ENCODE data around the gene LAMTOR2. TPM values are rescaled to one million over a fixed set of nuclear protein-coding genes. Genes with fewer than 3 reads are reported as not detected.

The LAMTOR2 gene
- total and polyA plus RNA-seq, 2 of the 8 experiments (the other 6 are each of a cell fraction or from before 2014, with no cell fraction given): 54.7 to 122 TPM

DNA sequence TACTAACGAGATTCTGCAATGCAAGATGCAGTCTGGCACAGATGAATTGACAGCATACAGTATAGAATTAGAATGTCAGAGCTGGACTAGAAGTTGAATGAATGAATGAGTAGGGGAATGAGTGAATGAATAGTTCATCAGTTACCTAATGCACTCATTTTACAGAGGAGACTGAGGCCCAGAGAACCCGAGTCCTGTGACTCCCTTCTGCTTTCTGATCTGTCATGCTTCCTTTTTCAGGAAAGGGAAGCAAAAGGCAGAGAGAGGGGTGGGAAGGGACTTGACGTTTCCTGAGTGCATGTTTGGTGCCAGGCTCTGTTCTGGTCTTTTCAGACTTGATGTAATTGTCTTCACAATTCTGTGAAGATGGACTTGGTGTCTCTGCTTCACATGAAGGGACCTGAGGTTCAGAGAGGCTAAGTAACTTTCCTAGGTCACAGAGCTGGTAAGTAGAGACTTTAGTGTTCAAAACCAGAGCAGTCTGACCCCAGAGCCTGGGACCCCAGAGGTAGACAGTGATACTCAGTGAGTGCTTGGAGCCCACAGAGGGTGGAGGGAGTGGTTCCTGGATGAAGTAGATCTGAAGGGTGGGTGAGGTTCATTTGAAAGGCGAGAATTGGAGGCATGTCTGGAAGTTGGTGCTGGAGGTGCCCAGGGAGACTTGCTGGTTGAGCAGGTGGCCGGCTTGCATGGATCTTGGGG, 35.7 kb downstream of the LAMTOR2 start:
- H3K4ac ChIP-seq (replicated peaks; ENCODE audit: insufficient read length, low read depth, low read length): no peak overlapping the region
- DNase-seq (ENCODE audit: low read depth in 1 of 2, low spot score in 2 of 2): no peak
- POLR2A ChIA-PET (ENCODE audit: partially characterized antibody): interaction anchor here (0.7 to 29.6 kb wide), 6 partner anchors 10 to 35 kb away, joined by 3 to 763 read pairs (median 4); partner anchors contain the start of gene LMNA
- no peak for TF ChIP-seq CHD2 (IDR thresholded peaks at IDR 0.05; ENCODE audit: low read length)
- TF ChIP-seq POLR2AphosphoS5 (IDR thresholded peaks at IDR 0.05; ENCODE audit: low read depth, low read length): no peak
- TF ChIP-seq CBX5 (IDR thresholded peaks at IDR 0.05; ENCODE audit: low read depth, low read length): no peak
- TF ChIP-seq JUN (IDR thresholded peaks at IDR 0.05; ENCODE audit: low read depth, low read length): no peak
- no peak for TF ChIP-seq SAP30 (IDR thresholded peaks at IDR 0.05; ENCODE audit: insufficient read depth, insufficient replicate concordance, low read length)
- no peak for TF ChIP-seq EGR1 (IDR thresholded peaks at IDR 0.05; ENCODE audit: borderline replicate concordance, low read depth, low read length)
- no peak for TF ChIP-seq CEBPB (IDR thresholded peaks at IDR 0.05; ENCODE audit: low read depth, low read length)
- TF ChIP-seq, protein P1, sequence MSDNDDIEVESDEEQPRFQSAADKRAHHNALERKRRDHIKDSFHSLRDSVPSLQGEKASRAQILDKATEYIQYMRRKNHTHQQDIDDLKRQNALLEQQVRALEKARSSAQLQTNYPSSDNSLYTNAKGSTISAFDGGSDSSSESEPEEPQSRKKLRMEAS (IDR thresholded peaks at IDR 0.05): no peak
- no peak for TF ChIP-seq SP2 (IDR thresholded peaks at IDR 0.05; ENCODE audit: low read length)
- TF ChIP-seq JUND (IDR thresholded peaks at IDR 0.05; ENCODE audit: low read length): no peak
- no peak for TF ChIP-seq TEAD4 (IDR thresholded peaks at IDR 0.05; ENCODE audit: low read depth, low read length)
- TF ChIP-seq, protein P2, sequence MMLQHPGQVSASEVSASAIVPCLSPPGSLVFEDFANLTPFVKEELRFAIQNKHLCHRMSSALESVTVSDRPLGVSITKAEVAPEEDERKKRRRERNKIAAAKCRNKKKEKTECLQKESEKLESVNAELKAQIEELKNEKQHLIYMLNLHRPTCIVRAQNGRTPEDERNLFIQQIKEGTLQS (IDR thresholded peaks at IDR 0.05; ENCODE audit: insufficient read depth, low read depth, low read length): no peak

More for the DNA sequence above, 35.7 kb downstream of the LAMTOR2 start:
- 54% methylated on average over 5 of the region's 5 CpGs; no CpG with 5 or more reads in 1 of the 2 experiments for WGBS, 2 experiments (ENCODE audit: extremely low coverage in 1 of 2, insufficient coverage in 1 of 2, insufficient read length in 1 of 2, insufficient replicate concordance in 2 of 2, low coverage in 1 of 2, low lambda C conversion rate in 2 of 2, missing lambda C conversion rate in 1 of 2)
- H3K4me1 ChIP-seq (replicated peaks in 1 of 4; ENCODE audit: control insufficient read depth in 3 of 4, insufficient read depth in 4 of 4, low read length in 3 of 4): peaks cover 2 to 10% (median 4%) of the 10 kb centered on the region in 4 experiments; a peak in 6 of 7 replicates
- peaks cover 0 to 4% (median under 1%) of the 10 kb centered on the region in 4 experiments; a peak in 2 of 8 replicates for H3K36me3 ChIP-seq (ENCODE audit: control insufficient read depth in 2 of 4, insufficient read depth in 4 of 4, low read length in 3 of 4)
- no peak overlapping the region for H4K91ac ChIP-seq (replicated peaks; ENCODE audit: insufficient read length, low read length)
- H2BK15ac ChIP-seq (ENCODE audit: low read length): no peak overlapping the region
- H2BK12ac ChIP-seq (ENCODE audit: low read depth, low read length): no peak overlapping the region; the same call in 1 of the 2 replicates
- H3K4me2 ChIP-seq (ENCODE audit: insufficient read depth in 1 of 2, low read depth in 2 of 2, low read length in 2 of 2): no peak overlapping the region
- H3K9ac ChIP-seq (replicated peaks in 1 of 4; ENCODE audit: extremely low read depth in 1 of 4, low read depth in 3 of 4, low read length in 3 of 4): no peak overlapping the region
- no peak overlapping the region for H4K5ac ChIP-seq (ENCODE audit: insufficient read length, low read depth, low read length)
- no peak for FAIRE-seq
- H3K27ac ChIP-seq (ENCODE audit: low read depth, low read length): no peak overlapping the region
- no peaks in the 10 kb centered on the region for H3K23me2 ChIP-seq (ENCODE audit: low read depth, low read length)
- no peak overlapping the region for H3K4me3 ChIP-seq (ENCODE audit: extremely low read depth in 1 of 4, insufficient read depth in 2 of 4, low read depth in 3 of 4, low read length in 4 of 4)
- H2AFZ ChIP-seq (ENCODE audit: low read length): no peak overlapping the region
- CTCF ChIA-PET (ENCODE audit: partially characterized antibody): interaction anchor here (0.6 to 29.5 kb wide), 19 partner anchors 10 to 154 kb away, joined by 3 to 1994 read pairs (median 4); partner anchors contain the start of genes LMNA, RAB25, SEMA4A and SSR2
- H4K8ac ChIP-seq (ENCODE audit: extremely low read depth, insufficient read depth, low read length): no peak overlapping the region
- H2BK120ac ChIP-seq (replicated peaks; ENCODE audit: low read depth, low read length): no peak overlapping the region
- no peaks in the 10 kb centered on the region for H3K27me3 ChIP-seq (replicated peaks in 1 of 4; ENCODE audit: control insufficient read depth in 3 of 4, extremely low read depth in 1 of 4, insufficient read depth in 3 of 4, low read length in 3 of 4)
- H2BK5ac ChIP-seq (ENCODE audit: low read depth, low read length): no peak overlapping the region
- no peak overlapping the region; the same call in 1 of the 2 replicates for H2BK20ac ChIP-seq (ENCODE audit: low read length)
- no peak overlapping the region for H3K14ac ChIP-seq (ENCODE audit: insufficient read length)
- H3K79me1 ChIP-seq (ENCODE audit: low read depth, low read length): peaks cover 2% of the 10 kb centered on the region; the same call in 1 of the 2 replicates
- H3K18ac ChIP-seq (ENCODE audit: extremely low read depth, low read length): no peak overlapping the region
- no peak overlapping the region for H3K23ac ChIP-seq (ENCODE audit: insufficient read length)
- peaks cover 4 to 12% of the 10 kb centered on the region in 2 experiments for H4K20me1 ChIP-seq (replicated peaks in 1 of 2; ENCODE audit: control insufficient read depth in 1 of 2, insufficient read depth in 2 of 2, low read length in 2 of 2)
- H3K9me3 ChIP-seq (ENCODE audit: insufficient read depth in 2 of 2, low read depth in 1 of 2, low read length in 1 of 2): no peaks in the 10 kb centered on the region
- peaks cover 0 to 16% of the 10 kb centered on the region in 2 experiments; a peak in 3 of 4 replicates for H3K79me2 ChIP-seq (ENCODE audit: control insufficient read depth in 1 of 2, insufficient read depth in 2 of 2, low read length in 2 of 2)
- no peak overlapping the region for H3K56ac ChIP-seq (replicated peaks; ENCODE audit: insufficient read length, low read depth, low read length)
- no peak overlapping the region for H2AK5ac ChIP-seq (ENCODE audit: low read depth, low read length)
